Ramos (cell line): ENCODE data around the gene MEPE.

Experiments used
- in situ Hi-C: fragments of 300-500 bp; cut with MboI; formaldehyde crosslinking; loops from one replicate; pipeline ENCODE4 v1.14.3; 2022; ENCODE audit warnings: low sequenced_read_pairs; ENCODE audit not compliant: unreplicated experiment

MEPE gene, protein sequence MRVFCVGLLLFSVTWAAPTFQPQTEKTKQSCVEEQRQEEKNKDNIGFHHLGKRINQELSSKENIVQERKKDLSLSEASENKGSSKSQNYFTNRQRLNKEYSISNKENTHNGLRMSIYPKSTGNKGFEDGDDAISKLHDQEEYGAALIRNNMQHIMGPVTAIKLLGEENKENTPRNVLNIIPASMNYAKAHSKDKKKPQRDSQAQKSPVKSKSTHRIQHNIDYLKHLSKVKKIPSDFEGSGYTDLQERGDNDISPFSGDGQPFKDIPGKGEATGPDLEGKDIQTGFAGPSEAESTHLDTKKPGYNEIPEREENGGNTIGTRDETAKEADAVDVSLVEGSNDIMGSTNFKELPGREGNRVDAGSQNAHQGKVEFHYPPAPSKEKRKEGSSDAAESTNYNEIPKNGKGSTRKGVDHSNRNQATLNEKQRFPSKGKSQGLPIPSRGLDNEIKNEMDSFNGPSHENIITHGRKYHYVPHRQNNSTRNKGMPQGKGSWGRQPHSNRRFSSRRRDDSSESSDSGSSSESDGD

DNA sequence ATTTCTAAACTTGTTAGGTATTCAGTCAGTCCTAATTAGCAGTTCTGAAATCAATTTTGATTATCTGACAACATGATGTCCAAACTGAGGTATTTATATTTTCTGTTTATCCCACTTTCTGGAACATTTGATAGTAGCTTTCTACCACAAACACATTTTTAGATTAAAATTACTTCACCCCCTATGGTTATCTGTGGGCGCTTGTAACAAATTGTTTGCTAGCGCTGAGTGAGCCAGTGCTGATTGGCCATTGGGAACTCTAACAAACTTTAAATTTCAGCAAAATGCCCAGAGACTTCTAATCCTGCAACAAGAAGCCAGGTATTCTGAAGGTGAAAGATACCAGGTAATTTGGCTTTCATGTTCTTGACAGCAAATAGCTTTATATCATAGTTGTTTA, at the start of gene MEPE:
TSS of gene MEPE (plus strand) at position 301 of the 400 bp plus-strand sequence. CDS start 1,746 bp downstream, outside the sequence.
- in situ Hi-C loops: loop anchor here (25.0 kb wide), 1 partner anchor 470 kb away; no protein-coding TSS in a partner anchor

DNA sequence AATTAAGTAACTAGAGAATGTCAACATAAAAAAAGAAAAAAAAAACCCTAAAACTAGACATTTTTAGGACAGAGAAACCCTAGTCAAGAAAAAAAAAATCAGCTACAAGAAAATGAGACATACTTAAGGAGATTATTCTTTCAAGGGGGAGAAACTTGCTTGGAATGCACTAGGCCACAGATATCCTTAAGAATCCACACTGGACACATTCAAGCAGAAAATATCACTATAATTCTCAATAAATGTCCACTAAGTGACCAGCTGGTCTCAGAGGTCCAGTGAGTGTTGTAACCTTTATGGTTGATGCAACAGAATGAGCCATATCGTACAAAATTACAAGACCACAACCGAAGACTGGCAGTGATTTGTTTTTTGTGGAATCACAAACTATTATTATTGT, 49.0 kb upstream of the MEPE start:
- in situ Hi-C loops: no loop called here

DNA sequence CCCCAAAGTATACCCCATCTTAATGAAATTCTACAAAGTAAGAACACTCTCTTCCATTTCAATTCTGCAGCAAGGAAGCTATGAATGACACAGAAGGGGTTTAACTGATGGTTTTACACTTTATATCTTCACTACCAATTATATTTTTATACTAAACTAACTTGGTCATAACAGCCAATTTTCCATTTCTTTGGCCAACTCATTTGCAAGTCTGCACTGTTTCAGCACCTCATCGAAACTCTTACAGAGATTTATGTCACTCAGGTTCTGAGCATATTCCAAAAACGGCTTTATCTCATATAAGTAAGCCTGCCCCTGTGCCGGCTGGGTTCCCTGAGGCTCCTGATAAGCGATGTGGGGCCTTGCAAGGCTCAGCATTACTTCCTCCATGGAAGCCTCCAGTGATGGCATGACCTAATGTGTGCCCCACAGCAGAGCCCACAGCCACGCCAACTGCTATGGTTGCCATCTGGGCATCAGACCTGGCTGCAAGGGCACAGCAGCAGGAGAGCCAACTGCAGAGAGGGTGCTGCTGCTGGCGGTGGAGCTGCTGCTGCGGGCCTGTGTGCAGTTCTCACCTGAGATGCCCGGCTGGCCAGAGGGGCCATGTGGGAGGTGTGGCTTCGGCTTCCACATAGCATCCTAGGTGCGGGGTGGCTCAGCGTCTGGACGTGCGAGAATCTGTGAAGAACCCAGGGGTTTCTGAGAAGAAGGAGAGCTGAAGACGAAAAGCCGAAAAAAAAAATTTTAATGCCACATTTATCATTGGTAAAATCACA, 46.8 kb upstream of the MEPE start:
- in situ Hi-C loops: no loop called here

DNA sequence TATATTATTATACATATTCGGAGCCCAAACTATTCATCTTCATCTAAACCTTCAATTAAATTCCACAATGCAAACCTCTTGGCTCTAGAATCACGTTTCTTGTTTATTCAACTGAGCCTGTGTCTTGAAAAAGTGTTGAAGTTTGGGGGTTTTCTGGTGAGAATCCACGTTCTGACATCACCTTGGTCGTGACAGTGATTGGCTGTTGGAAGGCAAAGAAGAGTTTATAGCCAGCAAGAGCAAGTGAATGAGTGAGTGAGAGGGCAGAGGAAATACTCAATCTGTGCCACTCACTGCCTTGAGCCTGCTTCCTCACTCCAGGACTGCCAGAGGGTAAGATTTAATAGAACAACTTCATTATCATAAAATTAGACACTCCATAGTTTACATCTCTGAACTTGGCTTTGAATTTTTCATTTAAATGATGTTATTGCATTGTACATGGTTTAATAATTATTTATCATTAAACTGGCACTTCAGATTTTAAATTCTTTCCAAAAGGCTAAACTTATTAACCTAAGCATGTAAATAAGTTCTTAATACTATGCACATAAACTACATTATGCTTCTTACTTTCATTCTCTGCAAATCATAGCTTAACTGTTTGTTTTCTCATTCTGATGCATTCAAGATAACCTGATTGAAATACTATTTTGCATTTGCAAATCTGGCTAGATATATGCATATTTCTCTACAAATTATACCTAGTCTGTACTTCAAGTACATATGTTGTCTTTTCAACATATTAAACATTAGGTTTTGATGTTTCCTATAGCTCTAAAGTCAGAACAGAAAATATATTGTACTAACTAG, 33.3 kb upstream of the MEPE start, which contains the start of gene IBSP:
TSS of gene IBSP (plus strand) at position 254 of the 813 bp plus-strand sequence. CDS start 2,808 bp downstream, outside the sequence.
- in situ Hi-C loops: no loop called here

DNA sequence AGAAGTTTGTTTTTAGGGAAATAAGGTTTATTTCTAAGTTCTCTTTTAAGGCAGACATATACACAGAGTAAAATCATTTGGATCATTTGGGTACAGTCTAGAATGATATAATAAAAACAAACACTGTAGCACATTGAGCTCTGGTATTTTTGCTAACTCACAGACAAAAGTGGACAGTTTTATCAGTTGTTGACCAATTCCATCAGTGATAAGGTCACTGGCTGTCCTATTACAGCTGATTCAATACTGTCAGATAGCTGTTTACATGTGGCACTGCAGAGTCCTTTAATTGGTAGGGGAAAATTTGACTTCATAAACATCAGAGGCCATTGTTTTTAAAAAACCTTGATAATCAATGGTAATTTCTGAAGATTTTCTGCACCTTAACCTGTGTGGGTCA, 29.9 kb upstream of the MEPE start:
- in situ Hi-C loops: no loop called here

DNA sequence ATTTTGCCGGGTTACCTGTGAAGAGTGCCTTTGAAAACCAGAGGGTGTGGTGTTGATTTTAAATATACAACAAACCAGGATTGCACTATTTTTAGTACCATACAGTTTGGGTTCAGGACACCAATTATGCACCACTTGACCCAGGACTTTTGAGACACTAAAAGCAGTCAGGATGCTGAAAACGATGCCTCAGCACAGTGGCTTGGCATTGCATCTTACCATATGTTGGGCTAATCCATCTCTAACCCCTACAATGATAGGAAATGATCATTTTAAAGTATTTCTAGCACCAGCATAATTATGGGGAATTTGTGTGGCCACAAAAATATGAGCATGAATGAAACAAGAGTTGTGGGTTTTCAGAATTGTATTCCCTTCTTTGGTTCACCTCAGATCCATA, 29.3 kb upstream of the MEPE start:
- in situ Hi-C loops: no loop called here

DNA sequence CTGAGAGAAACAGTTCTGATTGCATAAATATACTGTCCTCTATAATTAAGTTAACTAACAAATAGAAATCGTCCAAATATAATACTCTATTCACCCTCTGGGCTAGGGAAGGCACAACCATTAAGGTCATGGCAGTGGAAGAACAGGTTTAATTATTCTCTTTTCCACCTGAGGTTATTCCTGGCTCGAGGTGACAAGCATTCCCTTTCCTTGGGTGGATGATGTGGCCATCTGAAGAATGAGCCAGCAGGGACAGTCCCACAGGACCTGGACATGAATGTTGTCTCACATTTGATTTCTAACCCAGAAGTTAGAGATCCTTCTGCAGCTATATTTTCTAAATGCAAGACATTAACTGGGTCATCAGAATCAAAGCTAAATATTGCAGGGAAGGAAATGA, 27.9 kb upstream of the MEPE start:
- in situ Hi-C loops: no loop called here

DNA sequence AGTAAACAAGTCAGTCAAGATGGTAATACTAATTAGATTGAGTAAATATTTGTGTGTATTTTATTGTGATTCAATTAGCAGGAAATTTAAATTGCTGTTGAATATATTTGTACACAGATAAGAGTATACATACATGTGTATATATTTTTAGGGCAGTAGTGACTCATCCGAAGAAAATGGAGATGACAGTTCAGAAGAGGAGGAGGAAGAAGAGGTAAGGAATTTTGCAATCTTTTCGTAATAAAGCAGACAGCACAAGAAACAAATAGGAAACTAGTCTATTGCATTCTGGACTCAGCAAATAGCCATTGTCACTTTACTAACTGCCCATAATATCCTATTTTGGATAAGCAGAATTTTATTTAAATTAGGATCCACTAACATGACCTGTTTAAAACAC, 26.8 kb upstream of the MEPE start:
- in situ Hi-C loops: no loop called here

DNA sequence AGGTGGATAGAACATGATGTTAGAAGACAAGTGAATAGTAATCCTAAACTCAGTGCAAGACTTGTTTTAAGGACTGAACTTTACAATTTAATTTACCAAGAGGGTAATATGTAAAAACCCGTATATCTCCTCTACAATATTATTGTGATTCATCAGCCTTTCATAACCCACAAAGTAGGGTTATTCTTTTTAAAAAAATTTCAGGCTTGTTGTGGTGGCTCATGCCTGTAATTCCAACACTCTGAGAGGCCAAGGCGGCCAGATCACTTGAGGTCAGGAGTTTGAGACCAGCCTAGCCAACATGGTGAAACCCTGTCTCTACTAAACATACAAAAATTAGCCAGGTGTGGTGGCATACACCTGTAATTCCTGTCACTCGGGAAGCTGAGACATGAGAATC, 26.2 kb upstream of the MEPE start:
- in situ Hi-C loops: no loop called here

DNA sequence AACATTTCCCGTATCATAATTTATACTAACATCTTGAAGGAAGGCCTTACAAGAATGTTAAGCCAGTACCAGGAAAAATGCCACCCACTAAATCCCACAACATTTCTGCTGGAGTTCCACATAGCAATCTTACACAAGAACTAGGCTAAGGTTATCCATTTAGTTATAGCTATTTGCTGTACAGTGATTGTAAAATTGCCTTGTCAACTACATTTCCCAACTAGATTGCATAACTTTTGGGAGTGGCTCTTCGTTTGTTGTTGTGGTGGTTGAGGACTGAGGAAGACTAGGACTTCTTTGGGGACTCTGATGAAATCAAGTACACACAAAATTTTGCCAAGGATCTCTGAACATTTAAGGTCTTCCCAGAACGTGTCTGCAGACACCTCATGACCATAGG, 25.4 kb upstream of the MEPE start:
- in situ Hi-C loops: no loop called here

DNA sequence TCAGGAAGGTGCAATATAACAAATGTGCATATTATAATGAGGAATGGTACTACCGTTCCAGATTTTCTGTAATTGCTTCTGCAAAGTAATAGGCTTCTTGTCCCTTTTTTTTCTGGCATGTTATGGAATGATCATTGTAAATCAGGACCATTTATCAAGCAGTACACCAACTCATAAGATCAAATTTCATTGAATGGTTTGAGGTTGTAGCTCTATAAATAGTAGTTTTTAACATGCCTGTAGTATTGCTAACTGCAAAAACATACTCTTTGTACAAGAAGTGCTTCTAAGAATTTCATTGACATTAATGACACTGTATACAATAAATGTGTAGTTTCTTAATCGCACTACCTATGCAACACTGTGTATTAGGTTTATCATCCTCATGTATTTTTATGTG, 20.8 kb upstream of the MEPE start:
- in situ Hi-C loops: no loop called here

DNA sequence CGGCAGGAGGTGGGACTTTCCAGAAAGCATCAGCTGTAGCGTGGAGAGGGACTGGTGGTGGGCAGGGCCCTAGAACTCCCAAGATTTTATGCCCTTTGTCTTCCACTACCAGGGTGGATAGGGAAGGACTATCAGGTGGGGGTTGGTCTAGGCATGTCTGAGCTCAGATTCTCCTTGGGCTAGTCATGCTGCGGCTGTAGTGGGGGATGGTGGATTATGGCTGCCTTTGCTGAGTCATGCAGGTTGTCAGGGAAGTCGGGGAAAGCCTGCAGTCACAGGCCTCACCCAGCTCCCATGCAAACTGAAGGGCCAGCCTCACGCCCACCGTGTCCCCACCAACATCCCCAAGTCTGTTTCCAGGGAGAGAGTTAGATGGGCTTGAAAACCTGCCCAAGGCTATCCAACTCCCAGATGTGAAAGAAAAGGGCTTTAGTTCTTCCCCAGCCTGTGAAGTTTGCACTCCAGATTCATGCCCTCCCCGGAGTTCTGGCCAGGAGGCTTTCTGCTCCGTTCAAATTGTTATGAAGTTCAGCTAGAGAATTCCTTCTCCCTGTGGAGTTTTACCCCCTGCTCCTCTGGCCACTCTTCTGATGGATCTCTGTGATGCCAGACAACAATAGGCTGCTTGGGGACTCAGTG, 13.4 kb upstream of the MEPE start:
- in situ Hi-C loops: no loop called here

DNA sequence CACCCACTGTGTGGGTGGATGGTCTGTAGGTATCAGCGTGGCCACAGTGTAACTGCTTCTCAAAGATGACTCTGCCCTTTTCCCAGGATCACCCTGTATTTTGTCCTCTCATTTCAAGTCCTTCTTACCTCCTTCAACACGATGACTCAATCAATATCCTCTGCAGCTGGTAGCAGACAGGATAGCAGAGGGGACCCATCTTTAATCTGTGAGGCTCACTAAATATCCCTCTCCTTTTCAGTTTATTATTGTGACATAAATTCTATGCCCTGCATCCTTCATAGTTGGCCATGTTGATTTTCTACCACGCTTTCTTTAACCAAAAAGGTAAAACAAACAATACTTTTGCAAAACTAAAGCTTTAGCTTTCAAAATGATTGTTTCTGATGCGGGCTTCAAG, 9.6 kb upstream of the MEPE start:
- in situ Hi-C loops: no loop called here

DNA sequence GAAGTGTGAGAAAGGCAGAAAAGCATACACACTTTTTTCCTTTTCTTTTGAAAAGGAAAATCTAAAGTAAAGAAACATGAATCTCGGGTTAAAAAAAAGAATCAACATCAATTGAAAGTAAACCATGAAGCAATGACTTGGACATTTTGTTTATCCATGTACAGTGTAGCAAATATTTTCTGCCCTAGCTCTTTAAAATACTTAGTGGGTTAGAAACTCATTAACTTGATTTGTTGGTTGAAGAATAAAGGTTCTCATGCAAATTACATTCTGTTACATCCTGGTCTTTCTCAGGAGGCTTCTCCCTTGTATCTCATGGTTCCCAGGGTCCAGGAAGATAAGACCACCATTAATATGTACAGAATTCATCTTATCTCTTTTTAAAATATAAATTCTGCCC, 9.0 kb upstream of the MEPE start:
- in situ Hi-C loops: no loop called here

DNA sequence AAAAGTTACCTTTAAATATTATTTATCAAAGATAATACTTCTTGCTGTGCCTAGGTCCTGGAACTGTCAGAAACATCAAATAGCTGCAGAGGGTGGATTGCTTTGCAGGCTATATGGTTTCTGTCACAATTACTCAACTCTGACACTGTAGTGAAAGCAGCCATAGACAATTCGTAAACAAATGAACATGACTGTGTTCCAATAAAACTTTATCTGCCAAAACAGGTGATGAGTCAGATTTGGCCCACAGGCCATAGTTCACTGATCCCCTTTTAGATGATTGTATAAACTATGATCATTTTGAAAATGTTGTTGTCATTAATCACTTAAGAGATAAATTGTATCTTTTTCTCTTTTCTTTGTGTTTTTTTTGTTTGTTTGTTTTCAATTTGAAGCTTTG, 8.4 kb upstream of the MEPE start:
- in situ Hi-C loops: no loop called here

DNA sequence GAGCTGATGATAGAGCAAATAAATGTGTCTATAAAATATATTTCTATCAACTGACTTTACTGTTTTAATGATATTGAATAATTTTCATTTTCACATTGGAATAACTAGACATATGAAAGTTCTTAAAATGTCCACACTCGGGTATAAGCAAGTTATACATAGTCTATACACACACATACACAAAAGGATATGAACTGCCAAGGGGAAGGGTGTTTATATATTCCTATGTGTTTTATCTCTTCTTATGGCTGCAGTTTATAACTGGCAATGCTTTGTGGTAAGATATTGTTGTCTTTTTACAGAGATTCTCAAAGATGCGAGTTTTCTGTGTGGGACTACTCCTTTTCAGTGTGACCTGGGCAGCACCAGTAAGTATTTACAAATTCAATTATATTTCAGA, 1.6 kb downstream of the MEPE start:
- in situ Hi-C loops: loop anchor here (25.0 kb wide), 1 partner anchor 472 kb away; no protein-coding TSS in a partner anchor

DNA sequence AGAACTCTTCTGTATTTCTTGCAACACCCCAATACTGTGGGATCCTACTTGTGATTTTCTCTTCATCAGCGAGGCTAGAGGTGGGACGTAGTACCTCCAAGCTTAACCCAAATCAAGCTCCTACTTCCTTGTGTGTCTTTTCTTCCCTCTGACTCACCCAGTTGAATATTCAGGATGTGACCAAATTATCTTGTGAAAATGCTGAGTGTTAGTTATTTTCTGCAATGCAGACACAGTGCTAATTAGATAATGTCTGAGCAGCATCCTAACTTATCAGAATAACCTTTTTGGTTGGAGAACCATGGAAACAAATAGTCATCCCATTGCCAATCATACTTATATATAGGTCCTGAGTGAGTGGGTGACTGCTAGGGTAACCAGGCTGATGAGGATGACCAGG, 2.4 kb downstream of the MEPE start:
- in situ Hi-C loops: loop anchor here (25.0 kb wide), 1 partner anchor 473 kb away; no protein-coding TSS in a partner anchor

DNA sequence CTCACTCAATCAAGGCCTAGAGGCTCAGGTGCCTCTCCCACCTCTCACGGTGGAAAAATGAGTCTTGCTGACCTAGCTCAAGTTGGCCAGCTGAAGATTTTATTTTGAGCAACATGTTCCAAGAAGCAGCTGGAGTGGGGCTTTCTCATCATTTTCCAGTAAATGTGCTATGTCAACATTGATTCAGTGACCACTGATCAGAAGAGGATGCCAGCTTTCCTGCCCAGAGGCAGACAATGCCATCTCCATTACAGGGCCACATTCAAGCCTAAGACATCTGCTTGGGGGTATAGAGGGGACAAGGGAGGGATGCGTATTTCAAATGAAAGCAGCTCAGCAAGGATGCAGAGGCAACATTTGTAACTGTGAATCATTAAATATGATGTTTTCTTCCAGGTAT, 3.0 kb downstream of the MEPE start:
- in situ Hi-C loops: loop anchor here (25.0 kb wide), 1 partner anchor 473 kb away; no protein-coding TSS in a partner anchor

DNA sequence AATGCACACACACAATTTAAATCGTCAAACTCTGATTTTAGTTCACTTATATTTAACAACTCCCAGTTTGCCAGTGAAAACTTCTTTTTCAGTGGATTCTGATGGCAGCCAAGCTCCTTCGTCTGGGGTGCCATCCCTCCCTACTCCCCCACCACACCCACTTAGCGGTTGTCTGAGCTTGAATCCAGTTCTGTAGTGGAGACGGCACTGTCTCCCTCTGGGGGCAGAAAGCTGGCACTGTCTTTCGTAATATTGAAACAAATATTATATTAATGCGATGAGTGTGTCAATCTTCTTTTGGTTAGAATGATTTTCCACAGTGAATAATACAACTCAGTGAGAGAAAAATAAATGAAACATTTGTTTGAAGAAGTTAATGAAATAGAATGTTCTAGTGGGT, 5.4 kb downstream of the MEPE start:
- in situ Hi-C loops: loop anchor here (25.0 kb wide), 1 partner anchor 476 kb away; no protein-coding TSS in a partner anchor
